Fibroblast of pulmonary artery (primary cell): Measurements from ENCODE around the gene DCAF15.

ENCODE experiments used
- DNase-seq: peaks from one replicate; pipeline ENCODE4 v3.0.0-alpha.2; 2010; ENCODE audit warnings: low read depth
- H3K4me3 ChIP-seq: replicated peaks from 2 replicates; pipeline ENCODE4 v1.5.1; 2011; ENCODE audit warnings: low read depth, mild to moderate bottlenecking, control low read depth, low read length, moderate library complexity
- TF ChIP-seq, protein P1 (sequence below): IDR thresholded peaks from 2 replicates; pipeline ENCODE4 v1.5.1; 2011; ENCODE audit warnings: mild to moderate bottlenecking, control low read depth, low read length, inconsistent platforms; ENCODE audit errors: missing control alignments

DCAF15 gene

DNA sequence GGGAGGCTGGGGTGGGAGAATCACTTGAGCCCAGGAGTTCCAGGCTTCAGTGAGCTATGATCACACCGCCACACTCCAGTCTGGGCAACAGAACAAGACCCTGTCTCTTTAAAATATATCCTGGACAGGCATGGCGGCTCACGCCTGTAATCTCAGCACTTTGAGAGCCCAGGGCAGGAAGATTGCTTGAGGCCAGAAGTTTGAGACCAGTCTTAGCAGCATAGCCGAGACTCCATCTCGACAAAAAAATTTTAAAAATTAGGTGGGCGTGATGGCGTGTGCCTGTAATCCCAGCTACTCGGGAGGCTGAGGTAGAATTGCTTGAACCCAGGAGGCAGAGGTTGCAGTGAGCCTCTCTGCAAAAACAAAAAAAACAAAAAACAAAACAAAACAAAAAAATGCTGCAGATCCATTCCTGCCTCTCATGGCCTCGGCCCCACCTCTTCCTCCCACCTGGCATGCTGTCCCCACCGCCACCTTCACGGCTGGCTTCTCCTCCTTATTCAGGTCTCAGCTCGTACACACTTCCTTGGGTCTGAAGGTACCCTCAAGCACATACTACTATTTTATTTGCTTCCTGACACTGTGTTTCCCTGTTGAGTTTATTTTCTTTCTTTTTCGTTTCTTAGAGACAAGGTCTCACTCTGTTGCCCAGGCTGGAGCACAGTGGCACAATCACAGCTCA, 48.5 kb downstream of the DCAF15 start:
- DNase-seq = no peak
- TF ChIP-seq, protein P1, sequence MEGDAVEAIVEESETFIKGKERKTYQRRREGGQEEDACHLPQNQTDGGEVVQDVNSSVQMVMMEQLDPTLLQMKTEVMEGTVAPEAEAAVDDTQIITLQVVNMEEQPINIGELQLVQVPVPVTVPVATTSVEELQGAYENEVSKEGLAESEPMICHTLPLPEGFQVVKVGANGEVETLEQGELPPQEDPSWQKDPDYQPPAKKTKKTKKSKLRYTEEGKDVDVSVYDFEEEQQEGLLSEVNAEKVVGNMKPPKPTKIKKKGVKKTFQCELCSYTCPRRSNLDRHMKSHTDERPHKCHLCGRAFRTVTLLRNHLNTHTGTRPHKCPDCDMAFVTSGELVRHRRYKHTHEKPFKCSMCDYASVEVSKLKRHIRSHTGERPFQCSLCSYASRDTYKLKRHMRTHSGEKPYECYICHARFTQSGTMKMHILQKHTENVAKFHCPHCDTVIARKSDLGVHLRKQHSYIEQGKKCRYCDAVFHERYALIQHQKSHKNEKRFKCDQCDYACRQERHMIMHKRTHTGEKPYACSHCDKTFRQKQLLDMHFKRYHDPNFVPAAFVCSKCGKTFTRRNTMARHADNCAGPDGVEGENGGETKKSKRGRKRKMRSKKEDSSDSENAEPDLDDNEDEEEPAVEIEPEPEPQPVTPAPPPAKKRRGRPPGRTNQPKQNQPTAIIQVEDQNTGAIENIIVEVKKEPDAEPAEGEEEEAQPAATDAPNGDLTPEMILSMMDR = no peak
- H3K4me3 ChIP-seq = no peak overlapping the region

DNA sequence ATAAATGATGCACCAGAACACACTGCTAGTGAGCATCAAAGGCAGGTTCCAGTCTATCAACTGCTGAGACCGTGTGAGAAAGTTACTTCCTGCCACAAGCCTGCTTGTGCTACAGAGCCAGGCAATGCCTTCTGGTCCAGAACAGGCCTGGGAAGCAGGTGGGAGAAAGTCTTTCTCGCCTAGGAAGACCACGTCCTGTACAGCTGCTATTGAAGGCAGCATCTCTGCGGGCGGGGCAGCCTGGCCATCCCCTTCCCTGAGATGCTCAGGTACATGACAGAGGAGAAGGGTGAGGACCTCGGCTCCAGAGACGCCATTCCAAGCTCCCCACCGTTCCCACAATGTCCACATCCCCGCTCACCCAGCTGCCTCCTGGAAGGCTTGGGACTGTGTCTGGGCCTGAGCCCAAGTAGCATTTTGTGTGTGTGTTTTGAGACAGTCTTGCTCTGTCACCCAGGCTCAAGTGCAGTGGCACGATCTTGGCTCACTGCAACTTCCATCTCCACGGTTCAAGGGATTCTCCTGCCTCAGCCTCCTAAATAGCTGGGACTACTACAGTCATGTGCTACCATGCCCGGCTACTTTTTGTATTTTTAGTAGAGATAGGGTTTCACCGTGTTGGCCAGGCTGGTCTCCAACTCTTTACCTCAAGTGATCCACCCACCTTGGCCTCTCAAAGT, 50.4 kb downstream of the DCAF15 start:
- no peak overlapping the region for H3K4me3 ChIP-seq
- TF ChIP-seq, protein P1 = no peak
- DNase-seq = no peak

DNA sequence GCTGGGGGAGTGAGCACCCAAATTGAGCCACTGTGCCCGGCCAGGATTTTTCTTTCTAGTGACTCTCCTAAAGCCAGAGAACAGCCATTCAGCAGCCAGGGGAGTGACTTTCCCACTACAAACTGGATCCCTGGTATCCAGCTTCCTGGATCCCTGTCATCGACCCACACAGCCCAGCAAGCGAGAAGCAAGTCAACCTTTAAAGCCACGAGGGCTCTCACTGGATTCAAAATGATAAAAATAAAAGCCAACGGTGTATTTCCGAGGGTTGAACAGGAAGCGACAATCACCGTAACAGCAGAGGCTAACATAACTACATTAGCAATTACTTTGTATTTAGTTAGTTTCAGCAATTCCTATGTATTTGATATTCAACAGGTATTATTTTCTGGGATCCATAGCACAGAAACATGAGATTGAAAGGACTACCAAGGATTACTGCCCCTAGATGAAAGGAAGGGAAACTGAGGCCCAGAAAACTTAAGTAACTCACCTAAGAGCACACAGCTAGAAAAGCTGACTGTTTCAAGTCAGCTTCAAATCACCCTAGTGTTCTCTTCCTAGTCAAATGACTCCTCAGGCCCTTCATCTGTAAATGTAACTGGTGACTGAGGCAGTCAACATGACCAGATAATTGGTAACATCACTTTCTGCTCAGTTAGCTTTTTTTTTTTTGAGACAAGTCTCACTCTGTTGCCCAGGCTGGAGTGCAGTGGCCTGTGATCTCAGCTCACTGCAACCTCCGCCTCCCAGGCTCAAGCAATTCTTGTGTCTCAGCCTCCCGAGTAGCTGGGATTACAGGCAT, 51.1 kb downstream of the DCAF15 start:
- no peak for DNase-seq
- TF ChIP-seq, protein P1 = no peak
- H3K4me3 ChIP-seq = no peak overlapping the region

DNA sequence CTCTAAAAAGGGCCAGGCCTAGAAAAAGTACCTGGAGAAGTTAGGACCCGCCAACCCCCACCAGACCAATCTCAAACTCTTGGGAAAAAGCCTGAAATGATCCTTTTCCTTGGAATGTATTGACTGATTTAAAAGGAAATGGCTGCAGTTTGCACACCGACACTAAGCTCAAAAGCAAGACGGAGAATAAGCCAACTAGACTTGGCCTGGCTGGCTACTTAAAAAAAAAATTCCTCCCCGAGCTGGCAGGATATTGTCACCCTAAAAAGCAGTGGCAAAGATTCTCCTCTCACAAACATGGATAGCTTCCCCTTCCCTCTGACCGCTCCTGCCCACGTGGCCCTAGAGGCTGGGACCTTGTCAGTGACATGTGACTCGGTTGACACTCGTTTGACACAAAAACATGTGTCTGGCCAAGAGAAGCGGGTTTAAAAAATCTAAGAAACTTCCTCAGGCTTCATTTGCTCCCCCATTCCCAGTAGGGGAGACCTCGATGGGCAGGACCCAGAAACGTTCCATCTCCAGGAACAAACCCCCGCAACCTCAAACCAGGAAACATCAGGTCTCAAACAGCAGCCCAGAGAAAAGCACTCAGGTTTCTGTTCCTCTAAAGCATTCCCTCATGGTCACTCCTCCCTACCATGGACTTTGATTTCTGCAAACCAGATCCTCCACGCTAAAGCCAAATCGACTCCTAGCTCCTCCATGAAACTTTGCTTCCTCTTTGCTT, 52.5 kb downstream of the DCAF15 start:
- DNase-seq = no peak
- no peak overlapping the region for H3K4me3 ChIP-seq
- TF ChIP-seq, protein P1 = no peak

DNA sequence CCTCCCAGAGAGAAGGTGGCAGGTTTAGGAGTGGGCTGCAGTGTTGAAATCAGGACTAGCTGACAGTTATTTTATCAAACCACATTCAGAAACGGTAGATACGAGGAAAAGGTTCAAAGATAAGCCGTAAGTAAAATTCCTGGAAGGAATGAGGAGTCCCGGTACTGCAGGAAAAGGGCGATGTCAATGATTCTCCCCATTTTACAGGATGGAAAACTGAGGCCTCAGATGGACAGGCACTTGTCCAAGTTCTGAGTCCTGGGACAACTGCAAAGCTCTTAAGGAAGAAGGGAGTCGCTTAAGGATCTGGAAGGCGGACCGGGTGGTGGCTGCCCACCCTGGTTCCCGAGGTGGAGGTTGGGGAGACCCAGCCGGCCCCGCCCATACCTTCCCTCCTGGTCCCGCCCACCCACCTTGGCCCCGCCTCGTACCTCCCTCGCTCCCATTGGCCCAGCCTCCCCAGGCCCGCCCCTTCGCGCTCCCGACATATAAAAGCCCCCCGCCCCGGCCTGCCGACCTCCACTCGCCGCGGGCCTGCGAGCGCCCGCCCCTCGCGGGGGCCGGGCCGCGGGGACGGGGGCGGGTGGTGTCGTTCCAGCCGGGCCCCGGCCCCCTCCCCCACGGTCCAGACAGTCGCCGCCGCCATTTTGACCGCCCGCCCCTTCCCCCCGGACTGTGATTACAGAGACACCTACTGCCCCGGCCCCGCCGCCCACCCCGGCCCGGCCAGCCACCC, 53.2 kb downstream of the DCAF15 start:
- H3K4me3 ChIP-seq = peak overlapping the region; percentile 72
- DNase-seq = peak; percentile 90
- TF ChIP-seq, protein P1 = no peak
